ENCODE results near the gene RAB12. TPM values are rescaled to one million over a fixed set of nuclear protein-coding genes. Genes with fewer than 3 reads are reported as not detected.
"Not testable (repeated sequence)": the region's sequence is repeated elsewhere in the genome, so short reads cannot be mapped to it uniquely, and the experiment has no call there.

Gene RAB12
- total RNA-seq, 2 donors from 2014 or later, result 22.0 to 27.0 TPM

GRCh38 chr18:8643326-8643878 lies 34.2 kb downstream of the RAB12 start:
- Histone ChIP-seq H3K4me1 (ENCODE audit: control insufficient read depth, insufficient read depth, low read length) (no peaks in the 10 kb centered on the region), H3K9ac (ENCODE audit: extremely low read depth, low read length, poor library complexity, severe bottlenecking) (no peak overlapping the region), H3K36me3 (ENCODE audit: control insufficient read depth, insufficient read depth, low read length) (peaks cover 23% of the 10 kb centered on the region), H3K27me3 (ENCODE audit: control insufficient read depth, insufficient read depth, low read length, poor library complexity, severe bottlenecking) (no peaks in the 10 kb centered on the region), H3K9me3 (ENCODE audit: control insufficient read depth, low read length) (no peaks in the 10 kb centered on the region), H3K27ac (ENCODE audit: low read depth, low read length) (no peak overlapping the region), H3K4me3 (ENCODE audit: low read length) (no peak overlapping the region)
- Mint-ChIP-seq H3K4me1 (peaks cover 6% of the 10 kb centered on the region), H3K36me3 (ENCODE audit: low read depth) (peaks cover 34% of the 10 kb centered on the region), H3K27ac (no peak overlapping the region), H3K9me3 (peaks cover 19% of the 10 kb centered on the region), H3K4me3 (no peak overlapping the region), H3K27me3 (ENCODE audit: insufficient read depth) (no peaks in the 10 kb centered on the region)
- 83 to 92% methylated on average over 2 to 3 of the region's 3 CpGs for WGBS, 2 experiments (ENCODE audit: insufficient coverage in 1 of 2, insufficient read length in 1 of 2)
- DNase-seq, result no peak
- TF ChIP-seq CTCF (conservative IDR thresholded peaks at IDR 0.05), result no peak

- H3K36me3 Mint-ChIP-seq (ENCODE audit: low read depth); DNase-seq; H3K4me1 ChIP-seq (ENCODE audit: control insufficient read depth, insufficient read depth, low read length): not testable (repeated sequence)
Observed at GRCh38 chr18:8647359-8647758, 38.1 kb downstream of the RAB12 start.

GRCh38 chr18:8651478-8652261 lies 42.4 kb downstream of the RAB12 start:
- not testable (repeated sequence) for H3K27ac ChIP-seq (ENCODE audit: low read depth, low read length); DNase-seq; H3K27ac Mint-ChIP-seq; H3K4me3 Mint-ChIP-seq; H3K4me1 ChIP-seq (ENCODE audit: control insufficient read depth, insufficient read depth, low read length); H3K36me3 Mint-ChIP-seq (ENCODE audit: low read depth); H3K27me3 Mint-ChIP-seq (ENCODE audit: insufficient read depth); H3K4me3 ChIP-seq (ENCODE audit: low read length); H3K4me1 Mint-ChIP-seq; H3K9me3 ChIP-seq (ENCODE audit: control insufficient read depth, low read length); H3K36me3 ChIP-seq (ENCODE audit: control insufficient read depth, insufficient read depth, low read length); H3K27me3 ChIP-seq (ENCODE audit: control insufficient read depth, insufficient read depth, low read length, poor library complexity, severe bottlenecking); H3K9ac ChIP-seq (ENCODE audit: extremely low read depth, low read length, poor library complexity, severe bottlenecking)
- peak; percentile 43 for TF ChIP-seq CTCF (conservative IDR thresholded peaks at IDR 0.05)
- H3K9me3 Mint-ChIP-seq, result peaks cover 37% of the 10 kb centered on the region
- WGBS, 2 experiments (ENCODE audit: insufficient coverage in 1 of 2, insufficient read length in 1 of 2), result 96 to 100% methylated on average over 1 to 6 of the region's 7 CpGs

More at GRCh38 chr18:8647359-8647758, 38.1 kb downstream of the RAB12 start:
- H3K4me3 ChIP-seq (ENCODE audit: low read length); H3K36me3 ChIP-seq (ENCODE audit: control insufficient read depth, insufficient read depth, low read length); H3K27me3 ChIP-seq (ENCODE audit: control insufficient read depth, insufficient read depth, low read length, poor library complexity, severe bottlenecking); H3K27ac ChIP-seq (ENCODE audit: low read depth, low read length); H3K4me1 Mint-ChIP-seq; H3K9ac ChIP-seq (ENCODE audit: extremely low read depth, low read length, poor library complexity, severe bottlenecking); H3K27ac Mint-ChIP-seq; H3K9me3 ChIP-seq (ENCODE audit: control insufficient read depth, low read length); H3K4me3 Mint-ChIP-seq; H3K27me3 Mint-ChIP-seq (ENCODE audit: insufficient read depth): not testable (repeated sequence)
- peaks cover 41% of the 10 kb centered on the region for H3K9me3 Mint-ChIP-seq
- TF ChIP-seq CTCF (conservative IDR thresholded peaks at IDR 0.05), result peak; percentile 16
- 94 to 95% methylated on average over 3 of the region's 3 CpGs for WGBS, 2 experiments (ENCODE audit: insufficient coverage in 1 of 2, insufficient read length in 1 of 2)

Measured in endodermal cell (in vitro differentiated cells).